ENCODE measurements around the gene PHACTR1.

Gene PHACTR1

GRCh38 chr6:13274707-13275434 is 558.3 kb downstream of the PHACTR1 start:
- no peak for FAIRE-seq

- no peak for FAIRE-seq
Observed at GRCh38 chr6:13275435-13275989, 558.9 kb downstream of the PHACTR1 start.

DNA sequence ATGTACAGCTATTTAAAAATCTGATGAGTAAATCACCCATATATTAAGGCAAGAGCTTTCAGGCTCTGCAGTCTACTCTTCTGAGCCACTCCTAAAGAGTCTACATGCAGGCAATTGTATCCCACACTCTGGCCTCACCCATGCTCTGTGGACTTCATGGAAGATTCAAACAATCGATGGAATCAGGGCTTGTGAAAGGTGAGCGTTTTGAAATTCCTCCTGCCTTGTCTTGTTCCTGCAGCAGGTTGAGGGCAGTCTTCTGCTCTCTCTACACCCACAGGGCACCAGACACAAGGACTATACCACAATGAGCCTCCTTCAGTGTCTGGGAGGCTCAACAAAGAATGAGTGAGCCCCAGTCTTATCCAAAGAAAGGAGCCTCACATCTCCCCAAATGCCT is 560.7 kb downstream of the PHACTR1 start:
- FAIRE-seq = no peak

GRCh38 chr6:13278164-13278563 is 561.6 kb downstream of the PHACTR1 start:
- FAIRE-seq = no peak

DNA sequence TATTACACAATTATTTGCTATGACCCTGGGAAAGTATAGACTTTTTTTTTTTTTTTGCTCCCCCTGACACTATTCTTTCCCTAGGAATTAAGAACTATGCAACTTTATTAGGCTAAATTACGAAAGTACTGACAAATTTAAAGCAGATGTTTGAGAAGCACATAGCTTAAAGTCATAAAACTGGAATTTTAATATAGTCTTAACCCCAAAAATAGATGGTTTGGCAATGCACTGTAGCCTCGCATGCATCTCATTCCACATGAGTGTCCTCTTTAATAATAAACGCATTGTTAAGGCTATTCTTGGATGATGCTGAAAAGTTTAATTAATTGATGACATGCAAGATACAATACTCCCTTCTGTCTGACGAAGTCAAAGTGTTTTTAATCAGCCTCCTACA is 562.4 kb downstream of the PHACTR1 start:
- no peak for FAIRE-seq

GRCh38 chr6:13280254-13280653 is 563.7 kb downstream of the PHACTR1 start:
- no peak for FAIRE-seq

- no peak for FAIRE-seq
Observed at GRCh38 chr6:13281686-13282085, 565.1 kb downstream of the PHACTR1 start.

DNA sequence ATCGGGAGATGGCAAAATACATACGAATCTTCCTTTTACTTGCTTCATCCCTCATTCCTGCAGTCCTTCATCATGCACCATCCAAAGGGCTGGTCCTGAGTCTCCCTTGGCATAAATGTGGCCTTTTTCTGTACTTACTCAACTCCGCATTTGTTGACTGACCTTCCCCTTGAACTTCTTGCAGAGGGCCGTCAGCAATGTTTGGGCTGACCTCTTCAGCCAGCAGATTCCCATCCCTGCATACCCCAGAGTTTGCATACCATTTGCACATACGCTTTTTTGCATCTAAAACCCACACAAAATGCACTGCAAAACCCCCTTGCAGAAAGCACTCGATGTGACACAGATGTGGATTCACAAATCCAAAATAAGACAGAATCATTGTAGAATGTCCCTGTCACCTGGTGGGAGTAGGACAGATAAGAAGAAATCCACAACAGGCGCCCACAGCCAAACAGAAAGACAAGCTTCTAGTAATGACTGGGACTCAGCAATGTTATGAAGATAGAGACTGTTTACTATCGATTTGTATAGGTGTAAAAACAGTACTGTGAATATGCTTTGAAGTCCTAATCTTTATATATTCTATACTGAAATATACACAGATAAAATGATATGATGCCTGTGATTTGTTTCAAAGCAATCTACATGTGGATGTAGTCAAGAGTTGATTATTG is 566.0 kb downstream of the PHACTR1 start:
- FAIRE-seq = no peak

- FAIRE-seq = no peak
Observed at GRCh38 chr6:13283331-13283730, 566.8 kb downstream of the PHACTR1 start.

DNA sequence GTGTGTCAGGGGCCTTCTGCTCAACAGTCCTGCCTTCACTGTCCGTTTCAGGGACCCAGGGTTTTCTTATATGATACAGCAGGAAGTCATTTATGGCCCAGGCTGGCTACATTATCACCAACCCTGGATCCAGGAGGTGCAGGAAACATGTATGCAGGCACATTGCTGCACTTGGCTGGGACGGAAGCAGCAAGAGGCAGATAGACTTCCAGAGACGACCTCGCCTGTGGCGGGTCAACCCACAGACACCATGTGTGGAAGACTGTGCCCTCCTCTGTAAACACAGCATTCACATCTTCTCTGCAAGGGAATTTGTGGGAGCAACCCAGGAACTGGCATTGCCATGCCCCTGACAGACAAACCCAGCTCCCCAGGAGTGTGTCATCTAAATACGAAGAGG is 568.1 kb downstream of the PHACTR1 start:
- FAIRE-seq = no peak

- FAIRE-seq = no peak
Observed at GRCh38 chr6:13285705-13286104, 569.1 kb downstream of the PHACTR1 start.

DNA sequence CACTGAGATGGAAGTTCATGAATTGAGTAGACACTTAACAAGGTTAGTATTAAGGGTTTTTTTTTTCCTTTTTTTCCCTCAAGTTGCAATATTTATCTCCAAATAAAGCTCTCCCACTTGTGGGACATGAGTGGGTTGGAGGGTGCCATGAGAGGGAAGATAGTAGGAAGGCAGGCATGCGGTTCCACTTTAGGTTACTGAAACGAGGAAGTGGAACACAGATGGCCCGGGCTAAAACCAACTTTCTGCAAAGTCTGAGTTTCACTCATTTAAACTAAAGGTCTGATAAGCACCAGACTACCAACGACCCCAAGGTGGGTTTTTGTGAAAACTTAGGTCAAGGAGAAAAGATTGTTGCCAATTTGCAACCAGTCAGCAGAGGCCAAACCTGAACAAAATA is 569.6 kb downstream of the PHACTR1 start:
- FAIRE-seq = no peak

GRCh38 chr6:13287104-13287503 is 570.5 kb downstream of the PHACTR1 start:
- no peak for FAIRE-seq

- FAIRE-seq = no peak
Observed at GRCh38 chr6:13288481-13288880, 571.9 kb downstream of the PHACTR1 start.

DNA sequence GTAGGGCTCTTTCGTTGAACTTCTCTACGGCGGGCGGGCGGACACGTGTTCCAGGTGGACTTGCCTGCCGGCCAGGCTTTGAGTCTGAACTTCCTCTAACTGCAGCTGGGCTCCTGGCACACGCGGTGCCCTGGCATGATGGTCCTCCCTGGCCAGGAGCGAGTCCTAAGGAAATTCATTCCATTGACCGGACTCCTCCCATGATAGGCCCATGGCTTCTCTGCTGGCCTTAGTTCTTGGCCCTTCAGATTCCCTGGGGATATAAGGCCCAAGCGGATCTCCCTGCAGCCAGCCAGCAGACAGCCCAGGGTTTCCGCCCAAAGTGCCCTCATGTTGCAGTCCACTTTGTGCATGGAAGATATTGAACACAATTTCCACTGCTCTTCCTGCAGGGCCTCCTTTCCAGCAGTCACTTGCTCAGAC is 572.4 kb downstream of the PHACTR1 start:
- FAIRE-seq = no peak

- no peak for FAIRE-seq
Observed at GRCh38 chr6:13289789-13290318, 573.3 kb downstream of the PHACTR1 start.

DNA sequence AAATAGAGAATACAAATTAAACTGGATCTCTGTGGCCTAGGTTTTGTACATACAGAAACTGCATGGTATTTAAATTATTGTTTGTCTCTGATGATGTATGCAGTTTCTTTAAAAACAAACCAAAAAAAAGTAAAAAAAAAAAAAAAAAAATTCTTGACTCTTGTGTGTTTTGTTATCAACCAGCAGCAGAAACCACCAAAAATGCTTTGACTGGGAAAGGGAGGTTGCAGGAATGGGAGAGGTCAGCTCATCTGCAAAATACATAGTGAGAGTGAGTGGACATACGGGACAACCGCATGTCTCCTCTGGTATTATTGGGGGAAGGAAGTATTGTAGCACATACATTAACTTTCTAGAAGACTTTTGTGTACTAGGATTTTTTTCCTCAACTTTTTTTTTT is 573.8 kb downstream of the PHACTR1 start:
- FAIRE-seq = no peak

GRCh38 chr6:13292774-13293173 is 576.2 kb downstream of the PHACTR1 start:
- no peak for FAIRE-seq

DNA sequence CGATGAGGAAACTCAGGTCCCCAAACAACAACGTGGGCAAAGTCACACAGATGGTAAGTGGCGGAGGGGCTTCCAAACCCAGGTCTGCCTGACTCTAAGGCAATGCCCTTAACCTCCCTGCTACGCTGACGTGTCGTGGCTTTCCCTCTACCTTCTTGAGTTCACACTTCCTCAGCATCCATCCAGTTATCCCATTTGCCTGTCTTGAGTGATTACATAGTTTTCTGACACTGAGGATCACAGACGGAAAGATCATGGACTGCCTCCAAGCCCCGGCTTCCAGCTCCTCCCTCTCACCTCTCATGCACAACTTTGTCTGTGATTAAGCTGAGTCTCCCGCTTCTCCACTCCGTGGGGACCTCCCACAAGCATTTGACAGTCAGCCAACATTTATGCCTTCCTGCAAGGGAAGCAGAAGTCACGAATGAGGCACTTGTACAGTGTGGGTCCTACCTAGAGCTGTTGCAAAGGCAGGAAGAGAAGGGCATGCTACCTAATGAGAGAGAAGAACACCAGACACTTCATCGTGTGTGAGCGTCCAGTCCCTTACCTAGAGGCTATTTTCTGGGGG is 578.0 kb downstream of the PHACTR1 start:
- FAIRE-seq = no peak

DNA sequence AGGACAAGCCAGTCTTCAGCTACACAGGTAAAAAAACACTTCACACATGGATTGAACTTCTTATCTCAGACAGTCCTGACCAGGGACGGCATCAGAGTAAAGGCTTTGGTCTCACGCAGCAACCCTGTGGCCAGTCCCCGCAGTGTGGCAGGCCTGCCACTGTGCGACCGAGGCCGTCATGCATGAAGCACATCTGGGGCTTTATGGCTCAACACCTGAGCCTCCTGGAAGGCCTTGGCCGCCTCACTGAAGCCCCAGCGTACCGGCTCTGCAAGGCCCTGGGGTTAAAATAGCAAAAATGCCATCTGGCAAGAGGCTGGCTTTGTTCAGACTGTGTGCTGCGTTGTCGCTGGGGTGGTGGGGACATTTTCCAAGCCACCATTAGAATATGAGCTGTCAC is 579.0 kb downstream of the PHACTR1 start:
- no peak for FAIRE-seq

GRCh38 chr6:13296536-13296997 is 580.0 kb downstream of the PHACTR1 start:
- FAIRE-seq = no peak

GRCh38 chr6:13297391-13297790 is 580.8 kb downstream of the PHACTR1 start:
- FAIRE-seq = no peak

DNA sequence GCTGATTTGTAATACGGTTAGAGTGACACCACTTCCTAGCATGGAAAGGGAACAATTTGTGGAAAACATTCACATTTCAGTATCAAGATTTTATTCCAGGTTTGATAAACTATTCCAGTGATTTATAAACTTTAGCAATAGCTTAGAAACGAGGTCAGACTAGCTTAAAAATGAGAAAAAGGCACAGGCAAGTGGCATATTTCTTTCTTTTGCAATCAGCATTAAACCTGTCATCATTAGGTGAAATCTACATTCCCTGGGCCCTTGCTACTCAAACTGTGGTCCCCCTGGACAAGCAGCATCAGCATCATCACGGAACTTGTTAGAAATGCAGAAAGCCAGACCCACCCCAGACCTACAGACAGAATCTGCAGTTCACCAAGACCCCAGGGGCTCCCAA is 581.9 kb downstream of the PHACTR1 start:
- no peak for FAIRE-seq

DNA sequence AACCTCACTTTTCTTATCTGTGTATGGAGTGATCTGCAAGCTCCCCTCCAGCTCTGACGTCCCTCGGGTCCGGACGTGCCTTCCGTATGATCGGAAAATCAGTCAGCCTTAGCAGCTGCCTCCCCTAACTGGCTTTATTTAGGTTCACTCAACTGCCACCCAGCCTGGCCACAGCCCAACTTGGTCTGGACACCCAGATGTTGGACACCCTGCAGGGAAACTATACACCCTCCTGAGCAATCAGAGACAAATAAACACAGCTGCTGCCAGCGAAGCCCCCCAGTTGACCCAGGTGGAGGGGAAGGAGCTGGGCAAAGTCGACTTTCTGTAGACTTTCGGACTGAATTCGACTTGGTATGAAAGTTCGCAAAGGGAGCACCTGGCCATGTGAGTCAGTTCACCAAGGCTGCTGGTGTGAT is 582.8 kb downstream of the PHACTR1 start:
- no peak for FAIRE-seq

Data from TTC549 (cell line).